Muscle of leg (tissue), 11 donors: ENCODE results near the gene ZNF594. TPM values are rescaled to one million over a fixed set of nuclear protein-coding genes. Genes with fewer than 3 reads are reported as not detected.
"Not testable (repeated sequence)": the region's sequence is repeated elsewhere in the genome, so short reads cannot be mapped to it uniquely, and the experiment has no call there.

Experiments used
- DNase-seq: peaks from one replicate; pipeline ENCODE4 v3.0.0; 2013
- H3K27ac ChIP-seq: one replicate; pipeline ENCODE4 v1.5.1; 2013; ENCODE audit warnings: mild to moderate bottlenecking, low read length, control low read depth
- H3K27me3 ChIP-seq: one replicate; pipeline ENCODE4 v1.6.1; 2013; ENCODE audit warnings: low read length; ENCODE audit not compliant: control insufficient read depth, insufficient read depth
- H3K36me3 ChIP-seq: one replicate; pipeline ENCODE4 v1.6.1; 2013; ENCODE audit warnings: low read length; ENCODE audit not compliant: control insufficient read depth, insufficient read depth
- H3K4me1 ChIP-seq: one replicate; pipeline ENCODE4 v1.6.1; 2013; ENCODE audit warnings: low read length; ENCODE audit not compliant: control insufficient read depth, insufficient read depth
- H3K4me3 ChIP-seq: one replicate; pipeline ENCODE4 v1.5.1; 2013; ENCODE audit warnings: low read length, control low read depth
- H3K9me3 ChIP-seq: replicated peaks from 2 replicates; pipeline ENCODE4 v1.6.1; 2013; ENCODE audit warnings: low read depth, low read length; ENCODE audit not compliant: control insufficient read depth
- WGBS: methylation state at CpG from one replicate; pipeline ENCODE4 v1.1.5; 2013; ENCODE audit warnings: missing lambda C conversion rate; ENCODE audit not compliant: insufficient coverage; 5-methylcytosine and 5-hydroxymethylcytosine counted together
- polyA plus RNA-seq, 8 donors: library from polyadenylated mRNA; unstranded; fragments of 120-200 nt; gene quantifications; one replicate each; pipeline versions ENCODE4 v1.2.1 to v1.2.3, GENCODE V29; 2013; ENCODE audit warnings: inconsistent platforms in 1 of 8, low replicate concordance in 1 of 8; ENCODE audit not compliant: insufficient read length in 8 of 8, insufficient read depth in 1 of 8
- total RNA-seq: library from RNA; stranded (reverse); fragments of 120-200 nt; gene quantifications from one replicate; pipeline ENCODE4 v1.2.4, GENCODE V29; 2013

Gene ZNF594
- total and polyA plus RNA-seq, 9 donors: 6.5 to 15.2 (median 8.6) TPM

- 96% methylated on average over 3 of the region's 9 CpGs for WGBS
- H3K36me3 ChIP-seq, H3K27ac ChIP-seq, H3K4me3 ChIP-seq, DNase-seq, H3K4me1 ChIP-seq, H3K27me3 ChIP-seq, H3K9me3 ChIP-seq: not testable (repeated sequence)
These were observed 53.5 kb downstream of the ZNF594 start for GRCh38 chr17:5138198-5138544.

- H3K9me3 ChIP-seq, H3K27ac ChIP-seq, H3K27me3 ChIP-seq, H3K4me3 ChIP-seq, H3K4me1 ChIP-seq, DNase-seq, H3K36me3 ChIP-seq: not testable (repeated sequence)
- 88% methylated on average over 11 of the region's 15 CpGs for WGBS
These were observed 54.0 kb downstream of the ZNF594 start for GRCh38 chr17:5137511-5138197.

- not testable (repeated sequence) for H3K9me3 ChIP-seq, H3K27ac ChIP-seq, H3K27me3 ChIP-seq, H3K4me3 ChIP-seq, DNase-seq, H3K4me1 ChIP-seq, H3K36me3 ChIP-seq
- 90% methylated on average over 9 of the region's 14 CpGs for WGBS
These were observed 54.9 kb downstream of the ZNF594 start for GRCh38 chr17:5136580-5137412.

DNA sequence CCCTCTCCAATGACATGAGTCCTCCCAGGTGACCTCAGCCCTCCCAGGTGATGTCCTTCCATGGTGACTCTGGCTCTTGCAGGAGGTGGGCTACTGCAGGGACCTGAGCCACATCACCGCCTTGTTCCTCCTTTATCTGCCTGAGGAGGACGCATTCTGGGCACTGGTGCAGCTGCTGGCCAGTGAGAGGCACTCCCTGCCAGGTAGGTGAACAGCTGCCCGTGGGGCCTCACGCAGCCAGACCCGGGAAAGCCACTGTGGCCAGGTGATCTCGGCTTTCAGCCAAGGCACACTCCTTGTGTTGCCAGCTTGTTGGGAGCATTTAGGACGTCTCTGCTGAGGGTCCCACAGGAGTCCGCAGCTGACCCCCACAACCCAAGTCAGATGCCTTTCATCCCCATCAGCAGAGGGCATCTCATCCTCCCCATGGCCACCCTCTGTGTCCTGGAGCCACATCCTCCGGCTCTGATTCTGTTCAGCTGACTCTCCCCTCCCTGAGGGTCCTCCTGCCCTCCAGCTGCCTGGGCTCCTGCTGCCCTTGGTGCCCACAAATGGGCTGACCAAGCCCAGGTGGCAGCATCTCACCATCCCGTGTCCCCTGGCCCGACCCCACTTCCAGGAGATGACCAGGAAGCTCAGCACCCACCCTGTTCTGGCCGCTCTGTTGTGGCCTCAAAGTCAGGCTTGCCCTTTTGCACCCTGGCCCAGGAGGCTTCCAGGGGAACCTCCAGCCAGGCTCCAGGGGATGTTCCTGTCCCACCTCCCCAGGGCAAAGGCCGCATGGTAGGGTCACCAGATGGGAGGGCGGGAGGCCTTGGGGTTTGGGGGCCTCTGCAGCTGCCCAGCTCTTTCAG, 55.7 kb downstream of the ZNF594 start:
- WGBS: 89% methylated on average over 10 of the region's 14 CpGs
- Histone ChIP-seq H3K4me1 (no peaks in the 10 kb centered on the region), H3K27me3 (no peaks in the 10 kb centered on the region), H3K4me3 (no peak overlapping the region), H3K9me3 (no peaks in the 10 kb centered on the region), H3K36me3 (no peaks in the 10 kb centered on the region), H3K27ac (no peak overlapping the region)
- no peak for DNase-seq

DNA sequence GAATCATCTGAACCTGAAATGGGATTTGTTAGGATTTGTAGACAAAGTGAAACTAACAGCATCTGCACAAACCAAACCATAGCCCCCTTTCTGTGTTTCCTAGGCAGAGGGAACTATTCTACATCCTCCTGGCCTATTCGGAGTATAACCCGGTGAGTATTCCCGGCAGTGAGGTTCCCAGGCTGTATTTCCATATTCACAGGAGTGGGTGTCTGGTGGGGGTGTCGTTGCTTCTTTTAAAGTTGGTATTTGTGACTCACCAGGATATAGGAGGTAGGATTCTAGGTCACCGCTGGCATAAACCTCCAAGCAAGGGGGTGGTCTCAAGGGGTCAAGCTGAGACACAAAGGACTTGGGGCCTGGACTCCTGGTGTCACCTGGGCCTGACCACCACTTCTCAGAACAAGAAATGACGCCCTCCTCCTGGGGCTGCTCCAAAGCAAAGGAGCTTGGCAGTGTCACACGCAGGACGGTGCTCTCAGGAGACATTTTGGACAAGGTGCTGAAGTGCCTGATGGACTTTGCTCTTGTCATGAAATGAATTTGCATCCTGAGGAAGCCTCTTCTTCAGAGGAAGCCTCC, 56.4 kb downstream of the ZNF594 start:
- H3K36me3 ChIP-seq, DNase-seq, H3K27me3 ChIP-seq, H3K9me3 ChIP-seq, H3K27ac ChIP-seq, H3K4me1 ChIP-seq, H3K4me3 ChIP-seq: not testable (repeated sequence)
- no CpG with 5 or more reads among the region's 8 CpGs for WGBS

- H3K36me3 ChIP-seq, H3K4me3 ChIP-seq, H3K4me1 ChIP-seq, DNase-seq, H3K27ac ChIP-seq, H3K27me3 ChIP-seq, H3K9me3 ChIP-seq: not testable (repeated sequence)
- 90% methylated on average over 8 of the region's 11 CpGs for WGBS
These were observed 57.1 kb downstream of the ZNF594 start for GRCh38 chr17:5134571-5134970.

GRCh38 chr17:5133961-5134360, 57.7 kb downstream of the ZNF594 start:
- H3K4me1 ChIP-seq, H3K4me3 ChIP-seq, H3K27me3 ChIP-seq, DNase-seq, H3K36me3 ChIP-seq, H3K27ac ChIP-seq, H3K9me3 ChIP-seq: not testable (repeated sequence)
- WGBS: 95% methylated on average over 7 of the region's 8 CpGs

DNA sequence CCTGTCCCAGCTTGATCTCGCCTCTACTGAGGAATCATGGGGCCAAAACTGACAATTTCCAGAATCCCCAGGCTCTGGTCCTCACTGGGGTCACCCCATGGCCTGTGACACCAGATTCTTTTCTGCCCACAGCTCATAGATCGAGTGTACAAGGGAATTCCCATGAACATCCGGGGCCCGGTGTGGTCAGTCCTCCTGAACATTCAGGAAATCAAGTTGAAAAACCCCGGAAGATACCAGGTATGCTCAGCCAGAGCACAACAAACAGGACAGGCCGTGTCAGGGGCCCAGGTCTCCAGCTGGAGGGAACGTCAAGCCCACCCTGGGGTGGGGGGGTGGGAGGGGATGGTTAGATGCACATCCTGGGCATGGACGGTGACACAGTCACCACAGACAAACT, 58.4 kb downstream of the ZNF594 start:
- H3K4me1 ChIP-seq: no peaks in the 10 kb centered on the region
- H3K36me3 ChIP-seq: no peaks in the 10 kb centered on the region
- no peak overlapping the region for H3K4me3 ChIP-seq
- no peaks in the 10 kb centered on the region for H3K27me3 ChIP-seq
- no peak overlapping the region for H3K27ac ChIP-seq
- no peak for DNase-seq
- 76% methylated on average over 6 of the region's 8 CpGs for WGBS
- H3K9me3 ChIP-seq: no peaks in the 10 kb centered on the region

- DNase-seq, H3K27me3 ChIP-seq, H3K36me3 ChIP-seq, H3K4me3 ChIP-seq, H3K9me3 ChIP-seq, H3K4me1 ChIP-seq, H3K27ac ChIP-seq: not testable (repeated sequence)
- 91% methylated on average over 11 of the region's 15 CpGs for WGBS
These were observed 59.0 kb downstream of the ZNF594 start for GRCh38 chr17:5132503-5133225.
